Kidney (tissue), 22 donors: ENCODE results near the gene OSTN. TPM values are rescaled to one million over a fixed set of nuclear protein-coding genes. Genes with fewer than 3 reads are reported as not detected.

Experiments used
- DNase-seq, 5 donors: peaks; one replicate each; pipeline ENCODE4 v3.0.0-alpha.2; 2013 to 2020
- FAIRE-seq: peaks from 2 replicates; lab custom pipeline; 2012; peaks lifted over from hg19 to GRCh38; lab: Jason Lieb, UNC
- H3K27ac ChIP-seq, 2 donors: one replicate each; pipeline ENCODE4 v1.7.0; 2013; ENCODE audit warnings: low read depth in 2 of 2, low read length in 2 of 2, inconsistent platforms in 1 of 2
- H3K27me3 ChIP-seq: one replicate; pipeline ENCODE4 v1.7.1; 2013; ENCODE audit warnings: low read length, inconsistent platforms; ENCODE audit not compliant: control insufficient read depth, insufficient read depth
- H3K36me3 ChIP-seq, 3 donors: one replicate each; pipeline versions ENCODE4 v1.7.0 to v1.7.1; 2013; ENCODE audit warnings: low read length in 3 of 3, control low read depth in 1 of 3, inconsistent platforms in 1 of 3; ENCODE audit not compliant: insufficient read depth in 3 of 3, control insufficient read depth in 2 of 3
- H3K4me1 ChIP-seq, 3 donors: one replicate each; pipeline versions ENCODE4 v1.7.0 to v1.7.1; 2013; ENCODE audit warnings: low read length in 3 of 3, inconsistent platforms in 1 of 3, low read depth in 1 of 3; ENCODE audit not compliant: control insufficient read depth in 2 of 3, insufficient read depth in 2 of 3
- H3K4me3 ChIP-seq, 3 donors: one replicate each; pipeline versions ENCODE4 v1.7.0 to v1.8.1; 2013; ENCODE audit warnings: low read length in 3 of 3, control low read depth in 1 of 3, inconsistent platforms in 1 of 3
- H3K9ac ChIP-seq, 3 donors: one replicate each; pipeline versions ENCODE4 v1.7.0 to v1.7.1; 2013; ENCODE audit warnings: low read length in 3 of 3, control low read depth in 1 of 3, inconsistent platforms in 1 of 3
- H3K9me3 ChIP-seq, 3 donors: one replicate each; pipeline versions ENCODE4 v1.7.0 to v1.7.1; 2013; ENCODE audit warnings: low read length in 3 of 3, control low read depth in 1 of 3, inconsistent platforms in 1 of 3; ENCODE audit not compliant: control insufficient read depth in 2 of 3, insufficient read depth in 1 of 3
- CTCF ChIP-seq: IDR thresholded peaks from 3 replicates; pipeline ENCODE4 v1.5.1; 2012; ENCODE audit warnings: mild to moderate bottlenecking, moderate library complexity, borderline replicate concordance; ENCODE audit not compliant: insufficient read depth; ENCODE audit errors: extremely low read depth
- intact Hi-C: fragments of 100-400 bp; cut with DNase I; formaldehyde crosslinking; loops from one replicate; pipeline ENCODE4 v1.11.1; 2022
- long read RNA-seq, 10 donors: library from polyadenylated mRNA in 1 of 10; unstranded in 1 of 10; transcript quantifications; one replicate each; pipeline ENCODE4 v2.0.0 and lab custom pipeline, GENCODE V29; 2021 to 2026
- polyA plus RNA-seq: library from polyadenylated mRNA; stranded (reverse); fragments of 350-450 nt; fragmentation: Illumina TruSeq; extraction: RNeasy Lipid Tissue Mini Kit (QIAGEN cat#74804); gene quantifications from one replicate; pipeline ENCODE4 v1.2.3, GENCODE V29; 2014; ENCODE audit warnings: low read depth, low replicate concordance; ENCODE audit not compliant: insufficient read depth
- total RNA-seq: library from RNA; stranded (reverse); fragmentation: NEBNext Ultra II Directional; extraction: Animal tissue kit (Norgen Biotek cat#: 25700); gene quantifications from one replicate; pipeline ENCODE4 v1.2.1, GENCODE V29; 2021
- donor health status: control.
- donor health status: control.
- donor health status: control.
- donor health status: control.
- donor health status: control.
- donor health status: DM: yes; HTN: yes; CAD: no.
- donor health status: Normal renal cell carcinoma (clear cell type).

The OSTN gene, protein sequence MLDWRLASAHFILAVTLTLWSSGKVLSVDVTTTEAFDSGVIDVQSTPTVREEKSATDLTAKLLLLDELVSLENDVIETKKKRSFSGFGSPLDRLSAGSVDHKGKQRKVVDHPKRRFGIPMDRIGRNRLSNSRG
- total RNA-seq (not detected), polyA plus RNA-seq (not detected)
- long read RNA-seq, donor 1 = 0 reads
- long read RNA-seq, donor 2 = 0 reads
- long read RNA-seq, donor 3 = 0 reads
- long read RNA-seq, donor 4 = 0 reads
- long read RNA-seq, donor 5 = 0 reads
- long read RNA-seq, donor 6 = 0 reads
- long read RNA-seq, donor 7 = 0 reads
- long read RNA-seq, donor 8 = 0 reads
- long read RNA-seq, donor 9 = 0 reads
- long read RNA-seq, donor 10 = 0 reads

- Histone ChIP-seq H3K9me3 (no peaks in the 10 kb centered on the region), H3K4me3 (no peak within 1 kb of the TSS), H3K36me3 (no peaks in the 10 kb centered on the region), H3K4me1 (no peaks in the 10 kb centered on the region), H3K27me3 (no peaks in the 10 kb centered on the region), H3K9ac (no peak within 1 kb of the TSS), H3K27ac (no peak within 1 kb of the TSS)
- no peak for FAIRE-seq
- no peak for TF ChIP-seq CTCF
- intact Hi-C loops = no loop called here
- DNase-seq = no peak
These were observed at the start of gene OSTN for GRCh38 chr3:191198932-191199331. Gene OSTN (plus strand): TSS chr3:191199241. CDS start chr3:191212533, 13,292 bp downstream.

- Histone ChIP-seq H3K27ac (no peak overlapping the region), H3K9ac (no peak overlapping the region), H3K36me3 (no peaks in the 10 kb centered on the region), H3K4me1 (no peaks in the 10 kb centered on the region), H3K9me3 (peaks cover 0 to 13% (median 0%) of the 10 kb centered on the region in 3 donors), H3K4me3 (no peak overlapping the region), H3K27me3 (no peaks in the 10 kb centered on the region)
- FAIRE-seq = no peak
- DNase-seq = no peak
- TF ChIP-seq CTCF = no peak
- intact Hi-C loops = no loop called here
These were observed 47.4 kb upstream of the OSTN start for GRCh38 chr3:191151653-191152052.

- H3K9ac ChIP-seq = no peak overlapping the region
- peaks cover 0 to 13% (median 0%) of the 10 kb centered on the region in 3 donors for H3K9me3 ChIP-seq
- H3K4me3 ChIP-seq = no peak overlapping the region
- FAIRE-seq (no peak), DNase-seq (no peak)
- H3K4me1 ChIP-seq = no peaks in the 10 kb centered on the region
- H3K27me3 ChIP-seq = no peaks in the 10 kb centered on the region
- intact Hi-C loops = no loop called here
- H3K27ac ChIP-seq = no peak overlapping the region
- no peaks in the 10 kb centered on the region for H3K36me3 ChIP-seq
- TF ChIP-seq CTCF = no peak
These were observed 44.2 kb upstream of the OSTN start for GRCh38 chr3:191154827-191155226.
